Measurements from ENCODE around the gene BLTP3A.
"Not testable (repeated sequence)": the region's sequence is repeated elsewhere in the genome, so short reads cannot be mapped to it uniquely, and the experiment has no call there.

The BLTP3A gene

DNA sequence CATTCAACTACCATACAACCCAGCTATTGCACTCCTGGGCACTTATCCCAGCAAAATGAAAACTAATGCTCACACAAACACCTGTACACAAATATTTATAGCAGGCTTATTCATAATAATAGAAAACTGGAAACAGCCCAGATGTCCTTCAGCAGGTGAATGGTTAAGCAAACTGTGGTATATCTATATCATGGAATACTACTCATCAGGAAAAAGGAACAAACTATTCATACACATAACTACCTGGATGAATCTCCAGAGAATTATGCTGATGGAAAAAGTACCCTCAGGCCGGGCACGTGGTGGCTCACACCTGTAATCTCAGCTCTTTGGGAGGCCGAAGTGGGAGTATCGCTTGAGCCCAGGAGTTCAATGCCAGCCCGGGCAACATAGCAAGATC, 3.8 kb upstream of the BLTP3A start:
- DNase-seq (ENCODE audit: low read depth in 2 of 2, low spot score in 1 of 2): no peak

DNA sequence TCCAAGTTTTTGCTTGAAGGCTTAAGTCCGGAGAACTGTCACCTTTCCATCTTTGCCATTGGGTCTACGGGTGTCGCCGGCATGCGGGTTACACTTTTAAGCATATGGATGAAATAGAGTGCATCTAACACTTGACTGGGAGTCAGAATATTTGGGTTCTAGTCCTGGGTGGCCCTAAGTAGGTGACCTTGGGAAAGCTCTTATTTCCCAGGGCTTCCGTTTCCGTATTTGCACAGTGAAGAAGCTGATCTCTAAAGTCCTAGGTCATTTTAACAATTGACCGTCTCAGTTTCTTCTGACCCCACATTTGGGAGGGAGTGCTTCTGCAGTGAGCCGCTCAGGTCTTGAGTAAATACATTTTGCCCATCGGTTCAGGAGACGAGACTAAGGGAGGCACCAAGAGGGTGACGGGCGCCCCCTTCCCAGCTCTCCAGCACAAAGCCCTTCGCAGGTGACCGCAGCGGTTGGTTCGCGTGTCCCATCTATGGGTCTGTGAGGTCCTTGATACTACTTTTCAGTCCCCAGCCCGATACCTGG, 651 bp upstream of the BLTP3A start:
- peak in 1 of 2 donors; percentile 19 for DNase-seq (ENCODE audit: low read depth in 2 of 2, low spot score in 1 of 2)

DNA sequence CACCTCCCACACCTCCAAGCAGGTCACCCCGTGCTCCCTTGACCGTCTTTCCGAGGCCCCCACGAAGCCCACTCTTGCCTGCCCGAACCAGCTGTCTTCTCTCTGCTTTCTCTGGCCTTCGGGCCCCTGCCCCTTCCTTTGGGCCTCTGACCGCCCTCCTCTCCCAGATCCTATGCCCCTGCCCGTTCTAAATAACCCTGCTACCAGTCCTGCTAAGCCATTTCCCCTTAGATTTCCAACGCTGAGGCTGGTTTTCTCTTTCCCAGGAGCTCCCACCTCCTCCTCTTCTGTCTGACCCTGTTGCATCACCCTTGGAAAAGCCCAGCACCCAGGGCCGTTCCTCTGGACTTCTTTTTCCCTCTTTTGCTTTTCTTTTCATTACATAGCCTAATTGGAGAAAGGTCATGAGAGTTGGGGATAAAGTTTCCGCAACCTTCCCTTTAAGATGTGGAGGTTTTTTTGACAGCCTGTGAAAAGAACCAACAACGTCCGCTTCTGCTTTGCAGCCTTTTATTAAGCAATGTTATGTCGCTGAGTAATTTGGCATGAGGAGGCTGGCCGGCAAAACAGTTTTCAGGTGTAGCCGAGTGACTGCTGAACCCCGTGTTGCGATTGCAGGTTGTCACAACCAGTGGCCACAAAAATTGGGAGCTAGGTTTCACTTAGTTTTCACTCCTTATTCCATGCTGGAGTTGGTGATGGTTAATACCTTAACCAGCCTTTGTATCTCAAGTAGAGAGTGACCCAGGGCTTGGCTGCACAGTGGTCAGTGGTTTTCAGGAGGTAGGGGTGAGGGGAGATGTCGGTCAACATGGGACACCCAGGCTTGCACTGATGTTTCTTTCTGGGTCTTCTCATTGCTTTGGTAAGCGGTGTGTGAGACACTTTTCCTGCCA, 970 bp downstream of the BLTP3A start:
- no peak for DNase-seq (ENCODE audit: low read depth in 2 of 2, low spot score in 1 of 2)

DNA sequence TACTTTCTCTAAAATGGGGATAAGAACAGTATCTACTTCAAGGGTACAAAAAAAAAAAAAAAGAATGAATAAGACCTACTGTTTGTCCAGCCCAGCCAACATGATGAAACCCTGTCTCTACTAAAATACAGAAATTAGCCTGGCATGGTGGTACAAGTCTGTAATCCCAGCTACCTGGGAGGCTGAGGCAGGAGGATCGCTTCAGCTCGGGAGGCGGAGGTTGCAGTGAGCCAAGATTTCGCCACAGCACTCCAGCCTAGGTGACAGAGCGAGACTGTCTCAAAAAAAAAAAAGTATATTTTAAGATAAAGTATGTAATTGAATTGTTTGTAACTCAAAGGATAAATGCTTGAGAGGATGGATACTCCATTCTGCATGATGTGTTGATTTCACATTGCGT, 2.0 kb downstream of the BLTP3A start:
- DNase-seq (ENCODE audit: low read depth in 2 of 2, low spot score in 1 of 2): no peak

DNA sequence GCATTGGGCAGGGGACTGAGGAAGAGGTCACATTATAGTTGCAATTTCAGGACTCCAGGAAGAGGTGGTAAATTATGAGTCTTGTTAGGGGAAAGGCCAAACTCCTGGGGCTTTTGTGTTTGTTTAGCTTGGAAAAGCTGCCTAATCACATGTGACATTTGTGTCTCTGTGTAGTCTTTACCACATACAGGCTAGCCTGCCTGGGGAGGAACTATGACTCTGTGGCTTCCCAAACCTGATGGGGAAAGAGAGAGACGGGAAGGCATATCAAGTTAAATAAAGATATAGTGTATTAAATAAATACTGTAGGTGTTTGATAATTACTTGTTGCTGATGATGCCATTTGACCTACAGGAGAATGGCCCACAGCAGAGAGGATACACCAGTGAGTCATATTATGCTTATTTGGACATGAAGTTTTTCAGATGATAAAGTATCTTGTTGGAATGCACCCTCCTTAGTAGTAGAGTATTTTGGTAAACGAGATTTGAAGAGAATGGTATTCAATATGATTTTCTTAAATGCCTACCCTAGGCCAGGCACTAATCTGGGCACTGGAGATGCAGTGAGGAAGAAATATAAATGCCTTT, 4.0 kb downstream of the BLTP3A start:
- DNase-seq (ENCODE audit: low read depth in 2 of 2, low spot score in 1 of 2): no peak

DNA sequence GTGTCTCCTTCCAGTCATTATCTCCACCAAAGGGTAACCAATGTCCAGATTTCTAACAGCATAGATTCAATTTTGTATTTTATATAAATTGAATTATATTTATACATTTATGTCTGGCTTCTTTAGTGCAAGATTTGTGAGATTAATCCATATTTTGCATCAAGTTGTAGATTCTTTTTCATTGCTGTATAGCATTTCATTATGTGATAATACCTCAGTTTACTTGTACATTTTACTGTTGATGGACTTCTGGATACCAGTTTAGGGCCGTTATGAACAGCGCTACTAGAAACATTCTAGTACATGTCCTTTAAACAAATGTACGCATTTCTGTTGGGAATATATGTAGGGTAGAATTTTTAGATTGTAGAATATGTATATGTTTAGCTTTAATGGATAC, 6.2 kb downstream of the BLTP3A start:
- DNase-seq (ENCODE audit: low read depth in 2 of 2, low spot score in 1 of 2): no peak

DNA sequence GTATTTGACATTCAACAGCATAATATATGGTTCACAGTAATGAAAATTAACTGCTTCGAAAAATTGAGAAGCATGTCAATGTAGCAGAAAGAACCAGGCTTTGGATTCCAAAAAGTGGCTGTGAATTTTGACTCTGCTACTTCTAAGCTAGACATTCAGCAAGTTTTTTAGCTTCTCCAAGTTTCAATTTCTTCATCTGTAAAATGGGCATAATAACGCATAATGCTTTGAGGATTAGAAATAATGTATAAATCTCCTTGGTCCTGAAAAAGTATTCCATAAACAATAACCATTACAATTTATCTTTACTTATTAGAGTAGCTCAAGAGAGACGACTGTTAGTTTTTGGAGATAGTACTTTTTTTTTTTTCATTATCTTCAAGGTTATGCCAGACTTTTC, 7.7 kb downstream of the BLTP3A start:
- DNase-seq (ENCODE audit: low read depth in 2 of 2, low spot score in 1 of 2): no peak

DNA sequence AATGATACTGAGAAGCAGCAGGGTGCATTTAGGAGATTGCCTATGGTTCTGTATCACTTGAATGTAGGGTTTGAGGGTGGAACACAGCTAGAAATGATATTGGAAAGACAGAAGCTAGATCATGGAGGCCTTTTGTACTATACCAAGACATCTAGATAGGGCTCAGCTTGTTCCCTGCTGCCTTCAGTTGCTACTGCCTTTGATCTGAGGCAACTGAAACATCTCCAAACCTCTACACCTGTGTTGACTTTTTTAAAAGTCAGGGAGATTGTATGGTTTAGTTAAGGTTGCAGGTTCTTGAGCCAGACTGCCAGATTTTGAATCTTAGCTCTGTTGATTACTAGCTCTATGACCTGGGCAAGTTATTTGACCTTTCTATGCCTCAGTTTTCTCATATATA, 12.7 kb downstream of the BLTP3A start:
- DNase-seq (ENCODE audit: low read depth in 2 of 2, low spot score in 1 of 2): no peak

DNA sequence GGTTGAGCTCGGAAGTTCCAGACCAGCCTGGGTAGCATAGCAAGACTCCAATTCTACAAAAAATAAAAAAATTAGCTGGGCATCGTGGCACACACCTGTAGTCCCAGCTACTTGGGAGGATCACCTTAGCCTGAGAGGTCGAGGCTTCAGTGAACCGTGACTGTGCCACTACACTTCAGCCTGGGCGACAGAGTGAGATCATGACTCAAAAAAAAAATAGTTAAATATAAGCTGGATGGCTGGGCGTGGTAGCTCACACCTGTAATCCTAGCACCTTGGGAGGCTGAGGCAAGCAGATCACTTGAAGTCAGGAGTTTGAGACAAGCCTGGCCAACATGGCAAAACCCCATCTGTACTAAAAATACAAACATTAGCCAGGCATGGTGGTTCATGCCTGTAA, 13.2 kb downstream of the BLTP3A start:
- not testable (repeated sequence) for DNase-seq (ENCODE audit: low read depth in 2 of 2, low spot score in 1 of 2)

DNA sequence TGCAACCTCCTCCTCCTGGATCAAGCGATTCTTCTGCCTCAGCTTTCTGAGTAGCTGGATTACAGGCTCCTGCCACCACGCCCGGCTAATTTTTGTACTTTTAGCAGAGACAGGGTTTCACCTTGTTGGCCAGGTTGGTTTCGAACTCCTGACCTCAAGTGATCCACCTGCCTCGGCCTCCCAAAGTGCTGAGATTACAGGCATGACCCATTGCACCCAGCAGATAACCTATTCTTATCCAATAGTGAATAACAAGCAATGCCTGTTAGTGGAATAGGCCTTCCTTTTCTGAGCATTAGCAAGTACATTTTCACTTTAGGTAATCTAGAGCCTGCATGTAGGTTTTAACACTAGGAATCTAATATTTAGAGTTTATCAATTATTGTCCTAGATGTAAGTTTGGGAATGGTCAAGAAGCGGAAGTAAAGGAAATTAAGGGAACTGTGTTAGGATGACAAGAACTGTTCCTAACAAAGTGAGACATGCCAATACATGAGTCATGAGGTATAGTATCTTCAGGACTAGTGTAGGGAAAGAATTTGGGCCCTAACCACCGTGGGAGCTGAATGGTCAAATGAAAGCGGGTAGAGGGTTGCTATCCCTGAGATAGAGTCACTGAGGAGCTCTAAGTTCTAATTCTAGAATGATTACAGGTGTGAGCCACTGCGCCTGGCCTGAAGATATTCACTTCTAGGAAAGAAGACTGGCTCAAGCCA, 15.0 kb downstream of the BLTP3A start:
- DNase-seq (ENCODE audit: low read depth in 2 of 2, low spot score in 1 of 2): no peak

DNA sequence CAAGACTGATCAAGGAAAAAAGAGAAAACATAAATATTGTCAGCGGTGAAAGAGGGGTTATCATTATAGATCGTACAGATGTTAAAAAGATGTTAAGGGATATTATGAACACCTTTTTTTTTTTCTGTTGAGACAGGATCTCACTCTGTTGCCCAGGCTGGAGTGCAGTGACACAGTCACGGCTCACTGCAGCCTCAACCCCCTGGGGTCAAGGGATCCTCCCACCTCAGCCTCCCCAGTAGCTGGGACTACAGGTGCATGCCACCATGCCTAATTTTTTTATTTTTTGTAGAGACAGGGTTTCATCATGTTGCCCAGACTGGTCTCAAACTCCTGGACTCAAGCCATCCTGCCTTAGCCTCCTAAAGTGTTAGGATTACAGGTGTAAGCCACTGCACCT, 16.6 kb downstream of the BLTP3A start:
- DNase-seq (ENCODE audit: low read depth in 2 of 2, low spot score in 1 of 2): not testable (repeated sequence)

DNA sequence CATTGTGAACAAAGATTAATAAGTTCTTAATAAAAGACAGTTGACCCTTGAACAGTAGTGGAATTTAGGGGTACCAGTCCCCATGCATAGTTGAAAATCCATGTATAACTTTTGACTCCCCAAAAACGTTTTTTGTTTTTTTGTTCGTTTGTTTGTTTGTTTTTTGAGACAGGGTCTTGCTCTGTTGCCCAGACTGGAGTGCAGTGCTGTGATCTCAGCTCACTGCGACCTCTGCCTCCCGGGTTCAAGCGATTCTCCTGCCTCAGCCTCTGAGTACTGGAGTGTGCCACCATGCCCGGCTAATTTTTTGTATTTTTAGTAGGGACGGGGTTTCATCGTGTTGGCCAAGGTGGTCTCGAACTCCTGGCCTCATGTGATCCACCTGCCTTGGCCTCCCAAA, 17.5 kb downstream of the BLTP3A start:
- not testable (repeated sequence) for DNase-seq (ENCODE audit: low read depth in 2 of 2, low spot score in 1 of 2)

DNA sequence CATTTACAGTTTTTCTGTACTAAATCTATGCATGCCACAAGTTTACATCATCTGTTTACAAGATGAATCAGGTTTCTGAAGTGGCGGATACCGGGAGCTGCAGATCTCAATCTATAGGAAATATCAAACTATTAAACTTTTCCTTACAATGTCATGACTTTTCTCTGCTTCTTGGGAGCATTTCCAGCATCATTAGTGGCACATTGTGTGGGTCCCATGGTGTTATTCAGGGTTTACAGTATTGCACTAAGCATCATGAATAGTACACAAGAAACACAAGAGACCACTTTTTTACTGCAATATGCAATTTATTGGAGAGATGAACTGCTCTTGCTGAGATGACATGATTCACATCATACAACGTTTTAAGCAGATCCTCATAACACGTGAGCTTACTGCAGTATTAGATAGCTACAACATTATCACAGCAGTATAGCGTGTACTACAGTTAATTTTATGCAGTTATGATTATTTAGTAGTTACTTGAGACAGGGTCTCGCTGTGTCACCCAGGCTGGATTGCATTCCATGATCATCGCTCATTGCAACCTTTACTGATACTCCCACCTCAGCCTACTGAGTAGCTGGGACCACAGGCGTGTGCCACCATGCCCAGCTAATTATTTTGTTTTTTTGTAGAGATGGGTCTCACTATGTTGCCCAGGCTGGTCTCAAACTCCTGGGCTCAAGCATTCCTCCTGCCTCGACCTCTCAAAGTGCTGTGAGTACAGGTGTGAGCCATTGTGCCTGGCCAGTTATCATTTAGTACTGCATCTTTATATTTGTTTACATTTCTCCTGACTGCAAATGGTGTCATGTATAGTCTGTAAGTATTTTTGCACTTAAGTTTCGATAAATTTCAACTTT, 18.4 kb downstream of the BLTP3A start:
- no peak for DNase-seq (ENCODE audit: low read depth in 2 of 2, low spot score in 1 of 2)

DNA sequence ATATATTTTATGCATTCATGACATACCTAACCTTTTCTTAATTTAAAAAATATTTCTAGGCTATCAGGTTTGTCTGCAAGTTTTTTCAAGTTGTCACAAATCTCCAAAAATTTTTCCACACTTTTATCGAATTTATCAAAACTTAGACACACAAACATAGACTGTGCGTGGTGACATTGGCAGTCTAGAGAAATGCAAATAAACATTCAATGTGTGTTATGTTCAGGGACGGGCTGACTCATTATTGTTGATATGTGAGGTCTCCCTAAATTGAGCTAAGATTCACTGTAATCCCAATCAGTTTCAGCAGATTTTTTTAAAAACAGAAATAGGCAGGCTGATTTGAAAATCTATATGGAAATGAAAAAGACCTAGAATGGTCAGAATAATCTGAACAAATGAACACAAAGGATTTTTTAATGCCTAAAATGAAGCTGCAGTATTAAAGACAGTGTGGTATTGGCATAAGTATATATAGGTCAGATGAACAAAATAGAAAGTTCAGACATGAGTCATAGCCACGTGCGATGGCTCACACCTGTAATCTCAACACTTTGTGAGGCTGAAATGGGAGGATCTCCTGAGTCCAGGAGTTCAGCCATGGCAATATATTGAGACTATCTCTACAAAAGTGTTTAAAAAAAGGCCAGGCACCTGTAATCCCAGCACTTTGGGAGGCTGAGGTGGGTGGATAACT, 19.2 kb downstream of the BLTP3A start:
- DNase-seq (ENCODE audit: low read depth in 2 of 2, low spot score in 1 of 2): no peak

DNA sequence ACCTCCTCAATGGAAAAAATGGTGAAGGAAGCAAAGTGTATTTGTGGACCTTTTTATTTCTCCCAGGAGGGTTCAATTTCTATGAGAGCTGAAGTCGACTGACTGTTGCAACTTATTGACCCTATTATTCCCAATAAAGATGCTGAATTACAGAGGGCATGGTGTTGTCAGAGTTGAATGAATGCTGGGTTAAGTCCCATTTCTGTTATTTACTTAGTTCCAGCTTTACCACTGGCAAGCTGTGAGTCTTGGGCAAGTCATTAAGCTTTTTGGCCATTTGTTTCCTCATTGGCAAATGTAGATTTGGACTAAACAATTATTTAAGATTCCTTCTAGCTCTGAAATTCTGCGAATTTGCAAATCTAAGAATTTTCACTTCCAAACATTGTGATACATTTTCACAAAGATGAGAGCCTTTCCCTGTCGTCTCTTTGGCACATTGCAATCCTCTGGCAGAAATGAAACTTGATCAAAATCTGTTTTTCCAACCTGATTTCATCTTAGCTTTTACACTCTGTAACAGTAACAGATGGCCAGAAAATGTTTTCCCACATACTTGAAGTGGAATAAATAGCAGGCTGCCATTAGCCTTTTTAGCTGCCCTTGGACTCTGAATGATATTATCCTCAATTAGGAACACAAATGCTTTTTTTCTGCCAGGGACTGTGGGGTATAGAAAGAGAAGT, 21.3 kb downstream of the BLTP3A start:
- DNase-seq (ENCODE audit: low read depth in 2 of 2, low spot score in 1 of 2): no peak

DNA sequence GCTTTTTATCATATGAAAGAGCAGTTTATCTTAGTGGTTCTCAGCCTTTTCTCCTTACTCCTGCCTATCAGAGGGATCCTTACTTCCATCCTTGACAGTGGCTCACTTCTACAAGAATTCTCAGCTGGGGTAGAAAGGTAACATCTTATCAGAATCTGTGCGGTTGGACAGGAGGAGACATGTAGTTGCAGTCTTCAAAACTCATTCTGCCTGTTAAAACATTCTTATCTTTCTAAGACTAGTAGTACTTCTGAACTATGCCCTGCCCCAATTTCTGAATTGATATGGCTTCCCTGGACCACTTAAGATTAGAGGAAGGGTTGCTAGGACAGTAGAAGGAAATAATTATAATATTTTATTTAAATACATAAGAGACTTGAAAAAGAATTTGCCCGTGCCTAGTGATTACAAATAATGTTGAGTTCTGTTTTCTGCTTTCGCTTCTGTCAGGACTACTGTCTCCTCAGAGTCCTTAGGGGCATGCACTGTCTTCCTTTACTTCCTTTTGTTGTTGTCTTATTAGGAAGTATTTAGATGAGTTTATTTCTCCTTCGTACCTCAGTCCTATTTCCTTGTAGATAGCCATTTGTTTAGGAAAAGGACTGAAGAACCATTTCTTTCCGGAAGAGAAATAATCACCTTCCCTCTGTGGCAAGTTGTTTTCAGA, 24.9 kb downstream of the BLTP3A start:
- no peak for DNase-seq (ENCODE audit: low read depth in 2 of 2, low spot score in 1 of 2)

DNA sequence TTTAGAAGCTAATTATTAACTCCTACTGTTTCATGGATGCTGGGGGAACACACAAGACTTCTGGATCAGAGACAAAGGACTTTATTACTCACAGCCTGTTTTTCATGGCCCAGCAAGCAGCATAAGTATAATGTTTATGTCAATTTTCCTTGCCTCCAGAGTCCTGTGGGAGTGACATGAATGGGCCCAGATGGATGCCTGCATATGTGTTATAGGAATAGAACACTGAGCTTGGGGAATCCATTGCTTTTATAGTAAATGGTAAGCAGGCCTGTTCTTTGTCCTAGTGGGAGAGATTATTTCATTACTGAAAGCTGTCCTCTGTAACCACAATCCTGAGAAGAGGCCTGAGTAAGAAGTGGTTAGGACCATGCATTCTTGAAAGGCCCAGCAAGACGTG, 25.6 kb downstream of the BLTP3A start:
- DNase-seq (ENCODE audit: low read depth in 2 of 2, low spot score in 1 of 2): no peak

DNA sequence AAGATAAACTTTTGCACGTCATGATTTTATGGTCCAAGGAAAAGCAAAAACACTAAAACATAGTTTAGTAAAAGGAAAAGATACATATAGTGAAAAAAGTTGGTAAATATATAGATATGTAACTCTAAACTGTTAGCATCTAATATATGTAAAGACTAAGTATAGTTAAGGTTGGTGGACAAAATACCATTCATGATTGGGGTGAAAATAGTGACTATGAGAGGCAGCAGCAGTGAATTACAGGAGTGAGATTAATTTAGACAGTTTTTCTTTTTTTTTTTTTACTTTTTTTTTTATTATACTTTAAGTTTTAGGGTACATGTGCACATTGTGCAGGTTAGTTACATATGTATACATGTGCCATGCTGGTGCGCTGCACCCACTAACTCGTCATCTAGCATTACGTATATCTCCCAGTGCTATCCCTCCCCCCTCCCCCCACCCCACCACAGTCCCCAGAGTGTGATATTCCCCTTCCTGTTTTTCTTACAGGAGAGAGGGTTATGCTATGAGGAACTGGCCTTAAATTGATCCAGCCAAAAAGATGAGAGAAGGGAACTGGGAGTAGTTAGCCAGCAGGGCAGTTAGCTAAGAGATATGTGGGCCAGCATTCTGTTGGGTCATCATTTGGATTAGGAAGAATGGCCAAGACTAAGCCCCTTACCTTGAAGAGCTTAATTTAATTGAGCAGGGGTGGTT, 27.1 kb downstream of the BLTP3A start:
- not testable (repeated sequence) for DNase-seq (ENCODE audit: low read depth in 2 of 2, low spot score in 1 of 2)

Data from stimulated activated CD8-positive, alpha-beta memory T cell treated with anti-CD3 and anti-CD28 coated beads, Interleukin-4, amount 100 ng/mL, for 4 hours (primary cell).